Activated CD8-positive, alpha-beta memory T cell treated with anti-CD3 and anti-CD28 coated beads for 48 hours (primary cell): ENCODE results near the gene KAT14.
"Not testable (repeated sequence)": the region's sequence is repeated elsewhere in the genome, so short reads cannot be mapped to it uniquely, and the experiment has no call there.

Experiments
- DNase-seq, 3 experiments: peaks; one replicate each; pipeline ENCODE4 v3.0.0-alpha.2; 2020; ENCODE audit warnings: low read depth in 2 of 3, low spot score in 2 of 3

The KAT14 gene

DNA sequence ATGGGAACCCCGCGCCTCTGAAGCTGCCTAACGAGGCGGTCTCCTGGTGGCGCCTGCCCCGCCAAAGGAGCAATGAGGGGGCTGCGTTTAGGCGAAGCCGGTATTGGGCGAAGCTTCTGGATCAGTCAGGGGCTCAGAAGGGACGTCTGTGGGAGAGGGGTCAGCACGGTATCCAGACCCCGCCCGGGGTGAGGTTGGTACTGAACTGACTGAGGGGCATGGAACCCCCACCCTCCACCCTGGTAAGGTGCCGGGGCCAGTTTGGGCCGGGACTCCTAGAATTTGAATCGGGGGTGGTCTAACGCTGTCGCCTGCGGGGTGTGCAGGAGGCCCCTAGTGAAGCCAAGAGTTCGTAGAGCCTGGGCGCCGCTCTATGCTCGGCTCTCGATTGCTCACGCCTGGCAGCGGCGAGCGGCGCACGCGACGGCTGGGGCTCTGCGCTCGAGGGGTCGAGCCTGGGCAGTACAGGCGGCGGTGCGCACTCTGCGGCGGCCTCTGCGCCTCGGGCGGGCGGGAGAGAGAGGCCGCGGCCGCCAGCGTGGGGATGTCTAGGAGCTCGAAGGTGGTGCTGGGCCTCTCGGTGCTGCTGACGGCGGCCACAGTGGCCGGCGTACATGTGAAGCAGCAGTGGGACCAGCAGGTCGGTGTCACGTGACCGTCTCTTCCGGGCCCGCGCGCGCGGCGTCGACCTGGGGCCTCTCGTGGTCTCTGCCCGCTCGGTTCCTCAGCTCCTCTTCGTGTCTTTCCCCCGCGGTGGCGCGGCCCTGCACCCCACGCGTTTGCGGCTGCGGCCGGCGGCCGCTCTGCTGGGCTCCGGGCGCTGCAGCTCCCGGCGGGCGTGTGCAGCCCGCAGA is at the start of gene KAT14, which contains the start of gene PET117:
Gene KAT14 (plus strand): TSS at position 452 of the 854 bp plus-strand sequence. CDS start 4,798 bp downstream, outside the sequence.
Gene PET117 (plus strand): TSS at position 452 of the 854 bp plus-strand sequence. CDS start 93 bp downstream, at position 545.
- DNase-seq: peak; percentile 82 to 88 (median 84)

- not testable (repeated sequence) for DNase-seq
Observed at GRCh38 chr20:18088298-18088697, 49.4 kb upstream of the KAT14 start.

- not testable (repeated sequence) for DNase-seq
Observed at GRCh38 chr20:18088841-18089240, 48.8 kb upstream of the KAT14 start.

GRCh38 chr20:18090044-18090443 is 47.6 kb upstream of the KAT14 start:
- DNase-seq: no peak

GRCh38 chr20:18090477-18090876 is 47.2 kb upstream of the KAT14 start:
- no peak for DNase-seq

- no peak for DNase-seq
Observed at GRCh38 chr20:18091623-18092022, 46.0 kb upstream of the KAT14 start.

- no peak for DNase-seq
Observed at GRCh38 chr20:18092890-18093289, 44.8 kb upstream of the KAT14 start.

DNA sequence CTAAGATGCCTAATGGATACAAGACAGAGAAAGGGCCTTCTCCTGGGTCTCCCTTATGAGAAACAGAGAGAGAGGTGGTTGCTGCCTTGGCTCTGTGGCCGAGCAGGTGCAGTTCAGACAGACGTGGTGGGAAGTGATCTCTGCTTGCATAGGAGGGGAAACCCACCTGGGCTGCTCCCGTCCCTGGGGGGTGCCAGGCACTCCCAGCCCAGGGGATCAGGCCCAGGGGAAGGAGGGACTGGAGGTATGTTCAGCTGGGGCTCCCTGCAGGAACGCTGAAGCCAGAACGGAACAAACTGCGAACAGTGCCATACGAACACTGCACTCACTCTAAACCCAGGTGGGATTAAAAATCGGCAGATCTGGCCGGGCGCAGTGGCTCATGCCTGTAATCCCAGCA is 44.3 kb upstream of the KAT14 start:
- DNase-seq: no peak

DNA sequence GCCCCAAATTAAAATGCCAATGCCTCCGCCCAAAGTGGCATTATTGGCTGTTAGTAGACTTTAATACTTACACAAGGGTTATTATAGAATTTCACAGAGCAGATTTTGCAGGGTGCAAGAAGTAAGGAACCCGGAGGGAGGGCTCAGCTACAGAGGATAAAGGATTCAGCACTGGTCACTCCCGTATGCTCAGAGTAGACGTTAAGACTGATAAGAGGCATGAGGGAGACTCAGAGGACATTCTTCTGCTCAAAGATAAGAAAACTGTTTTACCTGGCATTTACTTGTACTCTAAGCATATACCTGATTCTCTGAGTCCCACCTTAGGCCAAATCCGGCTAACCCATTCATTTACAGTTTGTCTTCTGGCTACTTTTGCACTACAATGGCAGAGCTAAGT is 43.5 kb upstream of the KAT14 start:
- no peak for DNase-seq

DNA sequence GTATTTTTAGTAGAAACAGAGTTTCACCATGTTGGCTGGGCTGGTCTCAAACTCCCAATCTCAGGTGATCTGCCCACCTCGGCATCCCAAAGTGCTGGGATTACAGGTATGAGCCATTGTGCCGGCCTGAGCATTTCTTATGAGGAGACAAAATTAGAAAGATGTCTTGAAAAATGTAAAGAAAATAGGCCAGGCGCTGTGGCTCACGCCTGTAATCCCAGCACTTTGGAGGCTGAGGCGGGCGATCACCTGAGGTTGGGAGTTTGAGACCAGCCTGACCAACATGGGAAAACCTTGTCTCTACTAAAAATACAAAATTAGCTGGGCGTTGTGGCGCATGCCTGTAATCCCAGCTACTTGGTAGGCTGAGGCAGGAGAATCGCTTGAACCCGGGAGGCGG is 37.1 kb upstream of the KAT14 start:
- not testable (repeated sequence) for DNase-seq

- DNase-seq: no peak
Observed at GRCh38 chr20:18101125-18101810, 36.4 kb upstream of the KAT14 start.

DNA sequence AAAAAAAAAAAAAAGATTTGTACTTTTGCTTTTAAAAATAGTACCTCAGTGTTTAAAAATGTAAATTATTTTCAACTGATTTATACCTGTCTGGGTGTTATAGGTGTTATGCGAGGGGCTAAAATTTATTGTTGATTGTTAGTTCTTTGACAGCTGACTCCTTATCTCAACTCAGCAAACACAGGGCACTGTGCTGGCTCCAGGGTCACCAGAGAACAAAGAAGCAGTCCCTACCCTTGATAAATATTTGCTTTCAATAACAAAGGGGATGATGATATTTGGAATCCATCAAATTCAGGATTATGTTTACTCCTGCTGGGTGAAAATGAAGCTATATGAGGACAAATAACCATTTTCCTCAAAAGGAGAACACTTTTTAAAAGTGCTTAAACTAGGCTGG is 34.2 kb upstream of the KAT14 start:
- no peak for DNase-seq

- no peak for DNase-seq
Observed at GRCh38 chr20:18108326-18108725, 29.3 kb upstream of the KAT14 start.

DNA sequence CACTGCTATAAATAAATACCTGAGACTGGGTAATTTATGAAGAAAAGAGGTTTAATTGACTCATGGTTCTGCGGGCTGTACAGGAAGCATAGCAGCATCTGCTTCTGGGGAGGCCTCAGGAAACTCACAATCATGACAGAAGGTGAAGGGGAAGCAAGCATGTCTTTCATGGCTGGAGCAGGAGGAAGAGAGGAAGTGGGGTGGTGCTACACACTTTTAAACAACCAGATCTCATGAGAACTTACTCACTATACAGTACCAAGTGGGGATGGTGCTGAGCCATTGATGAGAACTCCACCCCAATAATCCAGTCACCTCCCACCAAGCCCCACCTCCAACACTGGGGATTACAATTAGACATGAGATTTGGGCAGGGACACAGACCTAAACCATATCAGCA is 9.1 kb upstream of the KAT14 start:
- not testable (repeated sequence) for DNase-seq

- no peak for DNase-seq
Observed at GRCh38 chr20:18132663-18133062, 5.0 kb upstream of the KAT14 start.

DNA sequence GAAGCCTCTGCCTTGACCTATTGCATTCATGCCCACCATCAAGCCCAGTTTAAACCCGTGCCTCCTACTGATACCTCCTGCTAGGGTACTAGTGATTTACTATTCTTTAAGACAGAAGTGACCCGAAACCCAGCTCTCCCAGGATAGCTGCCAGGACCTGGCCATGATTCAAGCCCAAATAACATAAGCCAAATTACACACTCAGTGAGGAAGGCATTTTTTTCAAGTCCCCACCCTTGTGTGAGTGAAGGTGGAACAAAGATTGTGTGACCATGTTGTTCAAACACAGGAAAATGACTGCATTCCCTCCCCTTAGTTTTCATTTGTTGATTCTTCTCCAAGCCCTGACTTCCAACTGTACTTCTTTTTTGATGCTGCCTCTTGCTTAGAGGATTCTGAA is 3.7 kb upstream of the KAT14 start:
- no peak for DNase-seq

GRCh38 chr20:18138266-18138582 is 561 bp downstream of the KAT14 start:
- no peak for DNase-seq

DNA sequence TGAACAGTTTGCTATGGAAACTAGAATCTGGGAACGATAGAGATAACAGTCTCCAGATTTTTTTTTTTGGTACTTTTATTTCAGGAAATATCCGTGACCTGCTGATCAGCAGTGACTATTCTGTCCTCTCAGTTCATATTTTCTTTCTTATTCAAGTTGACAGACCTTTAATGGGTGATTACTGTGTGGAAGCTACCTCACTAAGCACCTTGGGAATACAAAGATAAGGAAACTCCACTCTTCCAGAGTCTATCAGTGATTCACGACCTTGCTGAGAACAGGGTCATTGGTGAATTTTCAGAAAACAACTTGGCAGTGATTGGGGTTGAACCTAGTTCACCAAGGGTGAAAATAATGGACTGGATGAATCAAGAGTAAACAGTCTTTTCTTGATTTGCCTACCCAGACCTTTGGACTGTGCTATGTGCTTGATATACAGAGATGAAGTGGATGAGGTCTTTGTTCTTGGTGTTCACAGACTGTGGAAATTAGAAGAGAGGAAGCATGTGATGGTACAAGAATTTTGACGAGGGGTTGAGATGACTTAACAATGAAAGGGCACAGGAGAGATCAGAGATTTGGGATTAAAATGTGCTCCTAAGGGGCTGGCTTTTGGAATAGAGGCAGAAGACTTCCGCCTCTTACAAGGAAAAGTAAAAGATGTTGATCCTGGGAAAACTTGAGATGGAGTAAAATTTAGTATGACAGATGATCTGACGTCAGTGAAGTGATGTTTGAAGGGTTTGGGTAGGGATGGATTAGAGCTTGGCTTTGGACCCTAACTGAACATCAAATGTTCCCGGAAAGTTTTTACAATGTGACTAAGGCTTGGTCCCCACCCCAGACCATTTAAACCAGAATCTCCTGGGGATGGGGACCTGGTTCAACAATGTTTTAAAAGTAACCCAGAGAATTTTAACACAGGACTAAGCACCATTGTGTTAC is 1.2 kb downstream of the KAT14 start:
- no peak for DNase-seq

- no peak for DNase-seq
Observed at GRCh38 chr20:18139832-18140231, 2.2 kb downstream of the KAT14 start.

DNA sequence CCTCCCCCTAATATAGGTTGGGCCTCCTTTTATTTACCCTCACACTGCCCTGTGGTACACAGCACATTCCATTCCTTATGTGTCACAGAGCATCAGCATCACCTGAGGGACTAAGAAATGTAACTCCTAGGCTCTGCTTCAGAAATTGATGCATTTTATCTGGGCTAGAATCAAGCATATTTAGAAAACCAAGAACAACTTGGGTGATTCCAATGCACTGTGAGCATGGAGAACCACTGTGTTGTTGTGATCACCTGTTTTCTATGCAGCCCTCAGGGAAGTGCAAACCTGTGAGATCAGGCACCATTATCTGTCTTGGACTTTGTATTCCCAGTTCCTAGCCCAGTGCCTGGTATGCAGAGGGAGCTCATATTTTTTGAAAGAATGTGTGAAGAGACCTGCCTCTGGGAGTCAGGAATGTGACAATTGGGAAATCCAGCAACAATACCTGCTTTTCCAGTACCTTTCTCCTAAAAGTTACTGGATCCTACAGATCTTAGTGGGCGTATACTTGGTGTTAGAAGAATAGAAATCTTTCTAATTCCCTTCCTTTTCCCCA is 7.0 kb downstream of the KAT14 start:
- DNase-seq: no peak

DNA sequence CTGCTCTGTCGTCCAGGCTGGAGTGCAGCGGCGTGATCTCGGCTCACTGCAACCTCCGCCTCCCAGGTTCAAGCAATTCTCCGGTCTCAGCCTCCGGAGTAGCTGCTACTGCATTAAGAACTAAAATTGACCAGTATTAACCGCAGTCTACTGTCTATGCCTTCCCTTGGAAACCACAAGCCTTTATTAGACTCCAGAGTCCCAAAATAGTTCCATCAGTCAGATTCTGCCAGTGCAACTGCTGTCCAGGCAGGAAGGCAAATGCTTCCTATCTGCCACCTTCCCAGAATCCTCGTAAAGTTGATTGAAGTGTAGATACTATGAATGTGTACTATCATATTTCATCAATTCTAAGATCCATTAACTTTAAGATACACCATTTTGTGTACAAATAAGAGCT is 16.7 kb downstream of the KAT14 start:
- DNase-seq: no peak
